GM21737 (cell line): ENCODE results near the gene HIRA.

ENCODE experiments used
- ATAC-seq: cut with Tn5 transposase; IDR thresholded peaks from one replicate; pipeline ENCODE4 v1.9.1; 2021; ENCODE audit warnings: mild to moderate bottlenecking, moderate library complexity; ENCODE audit not compliant: unreplicated experiment

HIRA gene, protein sequence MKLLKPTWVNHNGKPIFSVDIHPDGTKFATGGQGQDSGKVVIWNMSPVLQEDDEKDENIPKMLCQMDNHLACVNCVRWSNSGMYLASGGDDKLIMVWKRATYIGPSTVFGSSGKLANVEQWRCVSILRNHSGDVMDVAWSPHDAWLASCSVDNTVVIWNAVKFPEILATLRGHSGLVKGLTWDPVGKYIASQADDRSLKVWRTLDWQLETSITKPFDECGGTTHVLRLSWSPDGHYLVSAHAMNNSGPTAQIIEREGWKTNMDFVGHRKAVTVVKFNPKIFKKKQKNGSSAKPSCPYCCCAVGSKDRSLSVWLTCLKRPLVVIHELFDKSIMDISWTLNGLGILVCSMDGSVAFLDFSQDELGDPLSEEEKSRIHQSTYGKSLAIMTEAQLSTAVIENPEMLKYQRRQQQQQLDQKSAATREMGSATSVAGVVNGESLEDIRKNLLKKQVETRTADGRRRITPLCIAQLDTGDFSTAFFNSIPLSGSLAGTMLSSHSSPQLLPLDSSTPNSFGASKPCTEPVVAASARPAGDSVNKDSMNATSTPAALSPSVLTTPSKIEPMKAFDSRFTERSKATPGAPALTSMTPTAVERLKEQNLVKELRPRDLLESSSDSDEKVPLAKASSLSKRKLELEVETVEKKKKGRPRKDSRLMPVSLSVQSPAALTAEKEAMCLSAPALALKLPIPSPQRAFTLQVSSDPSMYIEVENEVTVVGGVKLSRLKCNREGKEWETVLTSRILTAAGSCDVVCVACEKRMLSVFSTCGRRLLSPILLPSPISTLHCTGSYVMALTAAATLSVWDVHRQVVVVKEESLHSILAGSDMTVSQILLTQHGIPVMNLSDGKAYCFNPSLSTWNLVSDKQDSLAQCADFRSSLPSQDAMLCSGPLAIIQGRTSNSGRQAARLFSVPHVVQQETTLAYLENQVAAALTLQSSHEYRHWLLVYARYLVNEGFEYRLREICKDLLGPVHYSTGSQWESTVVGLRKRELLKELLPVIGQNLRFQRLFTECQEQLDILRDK

DNA sequence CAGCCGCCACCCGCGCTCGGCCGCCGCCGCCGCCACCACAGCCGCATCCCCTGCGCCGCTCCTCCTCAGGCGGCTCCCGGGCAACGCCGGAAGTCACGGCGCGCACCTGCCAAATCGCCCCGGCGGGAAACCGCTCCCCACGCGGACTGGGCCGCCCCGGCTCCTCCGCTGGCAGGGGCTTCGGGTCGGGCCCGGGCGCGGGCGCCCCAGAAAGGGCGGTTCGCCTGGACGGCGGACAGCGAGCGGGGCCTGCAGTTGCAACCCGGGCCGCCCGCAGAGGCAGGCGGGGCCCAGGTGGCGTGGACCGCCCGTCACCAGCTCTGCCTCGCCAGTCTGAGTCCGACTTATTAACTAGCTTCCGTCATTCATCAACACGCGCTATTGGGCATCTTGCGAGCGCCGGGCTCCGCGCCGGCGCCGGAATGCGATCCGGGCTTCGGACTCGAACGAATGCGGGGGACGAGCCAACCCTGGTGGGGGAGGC lies at the start of gene HIRA:
Gene HIRA (minus strand): TSS at position 85 of the 484 bp plus-strand sequence. CDS start 257 bp downstream, outside the sequence.
- peak; percentile 45 for ATAC-seq

DNA sequence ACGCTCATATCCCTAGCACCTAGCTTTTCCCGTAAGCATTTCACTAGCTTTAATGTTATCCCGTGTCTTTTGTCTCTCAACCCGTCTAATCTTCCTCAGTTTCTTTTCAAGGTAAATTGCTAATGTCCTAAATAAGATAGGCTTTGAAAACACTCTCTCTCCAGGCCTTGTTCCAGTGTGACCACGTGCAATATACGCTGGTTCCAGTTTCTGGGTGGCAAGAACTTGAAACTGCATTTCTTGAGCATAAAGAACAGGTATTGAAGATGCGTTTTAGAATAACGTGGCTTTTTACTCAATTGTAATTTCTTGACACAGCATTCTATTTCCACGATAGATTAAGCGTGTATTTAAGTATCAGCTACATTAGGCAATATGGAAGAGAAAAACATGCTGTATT lies 49.3 kb upstream of the HIRA start:
- no peak for ATAC-seq

DNA sequence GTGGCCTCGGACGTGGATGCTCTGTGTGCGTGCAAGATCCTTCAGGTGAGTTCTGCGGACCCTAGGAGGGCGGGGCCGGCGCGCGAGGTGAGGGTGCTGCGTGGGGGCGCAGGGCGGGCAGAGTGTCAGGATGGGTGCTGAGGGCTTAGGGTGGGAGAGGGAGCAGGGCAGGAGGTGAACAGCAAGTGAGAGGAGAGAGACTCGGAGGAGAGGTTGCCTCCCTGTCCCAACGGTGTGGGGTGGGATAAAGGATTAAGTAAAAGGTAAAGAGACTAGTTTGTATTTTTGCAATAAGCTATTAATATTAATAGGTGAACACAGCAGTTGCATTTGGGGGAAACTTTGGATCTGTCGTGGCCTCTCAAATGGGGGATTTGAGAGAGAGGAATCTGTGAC lies 48.6 kb upstream of the HIRA start:
- ATAC-seq: no peak

DNA sequence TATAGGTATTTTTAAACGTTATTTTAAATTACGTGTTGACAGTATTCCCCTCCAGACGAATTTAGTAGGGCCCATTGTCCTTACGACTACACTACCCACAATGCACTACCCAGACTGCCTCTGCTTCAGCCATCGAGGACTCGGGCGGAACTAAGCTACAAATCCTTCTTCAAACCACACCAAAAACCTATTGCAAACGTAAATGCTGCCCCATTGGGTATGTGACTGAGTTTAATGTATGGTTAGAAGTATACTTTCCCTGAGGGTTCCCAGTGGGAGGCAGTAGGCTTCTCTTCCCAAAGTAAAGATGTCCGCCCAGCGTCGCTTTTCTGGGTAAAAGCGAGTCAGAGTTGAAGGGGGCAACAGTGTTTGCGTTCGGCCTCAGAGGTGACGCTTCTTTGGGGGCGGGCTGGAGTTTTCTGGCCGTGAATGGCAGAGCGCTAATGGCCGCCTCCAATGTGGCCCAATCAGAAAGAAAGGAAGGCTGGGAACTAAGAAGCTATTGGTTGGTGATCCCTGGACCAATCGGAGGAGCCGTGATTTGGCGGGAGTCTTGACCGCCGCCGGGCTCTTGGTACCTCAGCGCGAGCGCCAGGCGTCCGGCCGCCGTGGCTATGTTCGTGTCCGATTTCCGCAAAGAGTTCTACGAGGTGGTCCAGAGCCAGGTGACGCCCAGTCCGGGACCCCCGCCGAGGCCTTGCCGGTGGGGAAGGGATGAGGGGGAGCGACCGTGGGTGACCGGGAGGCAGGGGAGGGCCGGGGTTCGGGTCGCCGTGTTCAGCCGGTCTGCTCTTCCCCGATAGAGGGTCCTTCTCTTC lies 48.0 kb upstream of the HIRA start, which contains the start of gene CDC45:
Gene CDC45 (plus strand): TSS at position 566 of the 818 bp plus-strand sequence. CDS start 49 bp downstream, at position 615.
- peak; percentile 84 for ATAC-seq

DNA sequence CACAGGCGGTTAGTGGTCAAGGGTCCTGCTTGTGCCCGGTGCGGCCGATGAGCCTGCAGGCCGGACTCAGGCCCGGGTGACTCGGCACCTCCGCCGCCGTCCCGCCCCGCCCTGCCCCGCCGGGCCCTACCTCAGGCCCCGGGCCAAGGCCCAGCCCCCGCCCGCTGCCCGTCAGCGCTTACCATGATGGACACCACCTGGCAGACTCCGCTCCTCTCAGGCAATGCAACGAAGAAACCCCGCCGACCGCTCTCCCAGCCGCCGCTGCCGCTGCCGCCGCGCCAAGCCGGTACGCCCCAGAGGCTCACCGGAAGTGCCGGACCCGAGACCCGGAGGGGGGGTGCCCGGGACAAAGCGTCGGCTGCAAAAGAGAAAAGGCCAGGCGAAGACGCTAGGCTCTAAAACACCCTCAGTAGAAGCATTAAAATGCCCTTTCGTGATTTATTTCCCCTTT lies 47.4 kb upstream of the HIRA start, which contains the start of gene UFD1:
Gene UFD1 (minus strand): TSS at position 293 of the 454 bp plus-strand sequence. CDS start 108 bp downstream, at position 185.
- ATAC-seq: peak; percentile 45

DNA sequence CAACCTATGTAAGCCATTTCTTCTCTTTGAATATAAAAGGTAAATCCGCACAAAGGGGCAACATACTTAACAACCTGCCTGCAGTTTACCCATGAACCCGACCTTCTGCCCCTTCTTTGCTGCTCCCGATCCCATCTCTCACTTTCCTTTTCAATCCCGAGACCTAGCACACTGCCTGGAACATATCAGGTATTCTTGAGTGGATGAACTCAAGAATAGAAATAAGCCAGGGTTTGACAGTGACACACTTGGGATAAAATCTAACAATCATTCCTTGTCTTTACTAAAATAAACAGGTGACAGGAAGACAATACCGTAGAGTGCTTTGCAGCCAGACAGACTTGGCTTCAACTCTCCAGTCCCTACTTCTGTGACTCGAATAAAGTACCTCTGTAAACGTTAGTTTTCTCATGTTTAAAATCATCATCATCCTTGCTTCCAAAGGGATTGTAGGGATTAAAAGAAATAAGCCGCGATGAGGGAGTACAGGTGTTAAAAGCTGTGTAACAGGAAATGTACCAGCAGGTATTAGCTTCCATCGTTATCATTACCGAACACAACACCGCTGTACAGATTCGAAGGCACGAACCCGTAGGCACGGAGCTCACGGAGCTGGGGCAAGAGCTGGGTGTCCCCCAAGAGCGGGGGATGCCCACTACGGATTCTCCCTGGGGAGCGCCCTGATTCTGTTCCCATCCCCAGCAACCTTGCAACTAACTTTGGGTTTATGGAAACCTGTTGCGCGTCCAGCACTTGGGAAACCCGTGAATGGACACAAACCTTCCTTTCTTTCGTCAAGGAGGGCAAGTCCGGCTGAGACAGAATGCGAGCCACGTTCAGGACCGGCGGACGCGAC lies 46.7 kb upstream of the HIRA start:
- ATAC-seq: no peak

DNA sequence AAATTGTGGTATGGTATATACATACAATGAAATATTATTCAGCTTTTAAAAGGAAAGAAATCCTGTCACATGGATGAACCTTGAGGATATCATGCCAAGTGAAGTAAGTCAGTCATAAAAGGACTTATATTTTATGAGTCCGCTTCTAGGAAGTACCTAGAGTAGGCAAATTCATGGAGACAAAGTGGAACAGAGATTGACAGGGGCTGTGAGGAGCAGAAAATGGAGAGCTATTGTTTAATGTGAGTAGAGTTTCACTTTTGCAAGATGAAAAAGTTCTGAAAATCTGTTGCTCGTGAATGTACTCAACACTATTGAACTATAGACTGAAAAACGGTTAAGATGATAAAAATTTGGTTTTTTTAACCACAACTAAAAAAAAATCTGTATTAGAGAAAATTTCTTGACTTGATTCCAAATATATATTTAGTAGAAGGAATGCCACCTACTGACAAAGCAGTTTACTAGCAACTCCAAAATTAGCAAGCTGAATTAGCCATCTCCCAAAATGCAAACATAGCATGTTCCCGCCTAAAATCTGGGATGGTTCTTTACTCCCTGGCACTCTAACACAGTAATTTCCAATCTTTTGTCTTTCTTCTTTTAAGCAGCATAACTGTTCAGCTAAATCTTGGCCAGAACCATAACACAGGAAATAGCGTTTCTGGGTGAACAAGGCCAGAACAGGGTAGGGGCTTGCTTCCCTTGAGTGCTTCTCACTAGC lies 46.0 kb upstream of the HIRA start:
- no peak for ATAC-seq

DNA sequence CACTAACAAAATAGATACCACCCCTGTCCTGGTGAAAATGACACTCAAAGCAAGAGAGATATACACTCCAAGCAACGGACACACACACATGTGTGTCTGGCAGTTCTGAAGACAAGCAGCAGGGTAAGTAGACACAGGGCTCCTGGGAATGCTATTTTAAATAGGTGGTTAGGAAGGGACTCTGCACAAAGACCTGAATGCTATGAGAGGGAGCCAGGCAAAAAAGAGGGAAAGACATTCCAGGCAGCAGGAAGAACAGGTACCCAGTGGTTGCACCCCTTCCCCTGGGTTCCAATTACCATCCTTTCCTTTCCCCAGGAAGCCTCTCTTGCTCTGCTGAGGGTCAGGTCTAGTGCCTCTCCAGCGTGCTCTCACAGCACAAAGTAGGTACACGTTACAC lies 44.5 kb upstream of the HIRA start:
- ATAC-seq: no peak

DNA sequence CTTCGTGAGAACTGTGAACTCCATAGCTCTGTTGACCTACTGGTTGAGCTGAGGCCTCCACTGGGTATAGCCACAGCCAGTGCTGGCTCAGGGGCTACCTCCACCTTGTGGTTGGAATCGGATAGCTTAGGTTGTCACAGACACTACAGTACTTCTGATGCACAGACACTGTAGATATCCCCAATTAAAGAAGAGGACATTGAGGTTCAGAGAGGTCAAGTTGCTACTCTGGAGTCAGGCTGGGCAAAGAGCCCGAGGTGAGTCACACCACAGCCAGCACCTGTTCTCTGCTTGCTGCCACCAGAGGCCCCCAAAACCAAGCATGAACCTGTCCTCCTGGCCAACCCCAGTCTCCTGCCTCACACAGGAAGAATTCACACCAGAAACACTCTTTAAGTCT lies 42.0 kb upstream of the HIRA start:
- ATAC-seq: no peak

DNA sequence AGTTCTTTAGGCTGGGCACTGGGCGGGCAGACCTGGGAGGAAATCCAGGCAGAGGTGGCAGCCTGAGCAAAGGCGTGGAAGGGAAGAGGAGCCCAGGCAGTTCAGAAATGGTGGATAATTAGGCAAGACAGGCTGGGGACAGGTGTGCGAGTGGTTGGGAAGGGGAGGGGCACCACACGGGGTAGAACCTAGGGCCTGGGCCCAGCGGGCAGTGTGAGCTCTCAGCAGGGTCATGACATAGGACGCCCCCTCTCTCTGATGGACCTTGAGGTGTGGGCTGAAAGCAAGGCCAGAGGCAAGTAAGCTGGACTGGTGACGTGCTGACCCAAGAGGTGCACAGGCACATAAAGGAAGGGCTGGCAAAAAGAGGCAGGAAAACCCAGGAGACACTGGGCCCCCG lies 40.7 kb upstream of the HIRA start:
- no peak for ATAC-seq

DNA sequence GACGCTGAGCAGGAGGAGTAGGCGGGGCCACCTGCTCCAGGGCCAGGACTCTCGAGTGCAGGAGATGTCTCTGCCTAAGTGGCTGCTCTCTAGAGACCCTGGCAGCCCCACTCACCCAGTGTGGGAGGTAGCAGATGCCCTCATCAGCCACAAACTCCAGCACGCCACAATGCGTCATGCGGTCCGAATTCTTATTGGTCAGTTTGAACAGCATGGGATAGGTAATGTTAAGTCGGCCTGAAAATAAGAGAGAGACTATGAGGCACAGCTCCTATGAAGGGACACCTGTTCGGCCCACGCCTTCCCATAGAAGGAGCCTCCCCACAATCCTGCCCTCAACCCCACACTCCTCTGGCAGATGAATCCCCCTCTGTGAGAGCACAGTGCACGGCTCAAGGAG lies 40.0 kb upstream of the HIRA start:
- ATAC-seq: no peak

DNA sequence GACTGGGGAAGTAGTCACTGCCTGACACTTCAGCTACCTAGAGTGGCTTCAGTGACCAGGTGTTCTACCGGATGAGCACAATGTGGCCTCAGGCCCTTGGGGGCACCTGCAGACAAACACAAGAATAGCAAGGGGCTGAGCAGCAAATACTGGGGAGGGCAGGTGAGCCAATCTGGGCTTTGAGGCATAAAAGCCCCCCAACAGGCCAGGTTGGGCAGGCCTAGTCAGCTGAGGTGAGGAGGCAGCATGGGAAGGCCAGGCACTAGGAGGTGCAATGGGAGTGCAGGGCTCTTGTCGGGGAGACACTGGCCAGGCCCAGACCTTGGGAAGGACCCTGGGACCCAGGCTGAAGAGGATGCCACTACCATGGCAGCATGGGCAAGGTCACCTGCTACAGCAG lies 38.5 kb upstream of the HIRA start:
- ATAC-seq: no peak

DNA sequence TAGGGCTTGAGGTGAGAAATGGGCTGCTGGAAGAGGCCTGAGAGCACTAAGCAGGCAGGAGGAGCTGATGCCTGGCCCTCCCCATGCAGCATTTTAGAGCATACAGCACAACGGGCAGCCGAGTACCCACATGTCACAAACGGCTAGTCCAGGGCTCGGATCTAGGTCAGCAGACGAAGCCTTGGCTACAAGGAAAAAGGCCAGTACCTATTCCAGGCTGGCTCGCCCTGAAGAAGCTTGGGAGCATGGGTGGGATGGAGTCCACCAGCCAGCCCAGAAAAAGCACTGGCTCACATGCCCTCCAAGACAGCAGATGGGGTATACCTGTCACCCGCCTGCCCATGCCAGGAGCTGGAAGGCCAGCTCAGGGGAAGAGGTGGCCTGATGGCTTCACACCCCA lies 37.9 kb upstream of the HIRA start:
- no peak for ATAC-seq

DNA sequence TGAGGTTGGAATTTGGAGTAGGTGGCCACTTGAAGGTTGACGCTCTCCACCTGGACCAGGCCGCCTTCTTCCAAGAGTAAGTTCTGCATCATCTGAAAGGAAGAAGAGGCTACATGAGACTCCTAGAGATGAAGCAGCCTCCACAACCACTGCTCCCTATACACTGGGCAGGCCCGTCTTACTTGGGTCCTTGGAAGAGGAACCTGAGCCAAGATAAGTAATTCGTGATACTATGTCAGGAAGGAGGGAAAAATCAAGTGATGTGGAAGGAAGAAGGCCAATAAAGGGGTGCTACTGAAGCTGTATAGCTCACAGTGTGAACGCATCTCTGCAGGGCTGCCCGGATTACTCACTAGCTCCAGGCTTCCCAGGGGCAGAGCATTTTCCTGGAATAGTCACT lies 36.4 kb upstream of the HIRA start:
- no peak for ATAC-seq

DNA sequence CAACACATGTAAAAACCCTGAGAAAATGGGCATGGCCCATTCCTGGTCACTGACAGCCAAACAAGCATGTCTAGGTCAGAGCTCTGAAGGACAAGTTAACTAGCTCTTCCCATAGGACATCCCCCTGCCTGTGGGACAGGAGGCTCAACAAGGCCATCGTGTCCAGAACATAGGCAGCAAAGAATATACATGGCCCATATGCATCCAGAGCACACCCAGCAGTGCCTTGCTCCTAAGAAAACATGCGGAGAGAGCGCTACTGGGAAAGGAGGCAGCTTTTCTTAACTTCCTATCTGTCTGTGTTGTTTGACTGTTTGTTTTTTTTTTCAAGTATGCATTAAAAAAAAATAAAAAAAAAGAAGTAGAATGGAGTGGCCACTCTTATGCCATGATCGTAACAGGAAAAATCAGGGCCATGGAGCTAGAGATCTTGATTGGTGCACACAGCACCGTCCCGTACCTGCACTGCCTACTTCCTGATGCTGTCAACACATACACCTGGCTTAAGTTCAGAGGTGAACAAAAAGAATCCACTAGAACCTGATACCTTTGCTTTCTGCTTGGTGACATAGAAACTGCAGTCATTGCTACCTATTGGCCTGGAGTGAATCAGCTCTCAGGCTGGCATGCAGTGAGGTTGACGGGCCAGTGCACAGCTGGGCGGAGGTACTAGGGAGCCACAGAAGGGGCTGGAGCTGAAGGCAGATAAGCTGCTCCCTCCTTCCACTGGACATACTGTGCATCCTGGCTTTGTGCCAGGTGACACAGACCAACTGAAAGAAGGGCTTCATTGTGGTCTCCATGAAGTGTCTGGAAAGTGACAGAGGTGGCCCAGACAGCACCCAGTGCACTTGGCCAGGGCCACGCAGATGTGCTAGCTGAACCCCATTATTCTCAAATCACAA lies 35.6 kb upstream of the HIRA start:
- no peak for ATAC-seq

DNA sequence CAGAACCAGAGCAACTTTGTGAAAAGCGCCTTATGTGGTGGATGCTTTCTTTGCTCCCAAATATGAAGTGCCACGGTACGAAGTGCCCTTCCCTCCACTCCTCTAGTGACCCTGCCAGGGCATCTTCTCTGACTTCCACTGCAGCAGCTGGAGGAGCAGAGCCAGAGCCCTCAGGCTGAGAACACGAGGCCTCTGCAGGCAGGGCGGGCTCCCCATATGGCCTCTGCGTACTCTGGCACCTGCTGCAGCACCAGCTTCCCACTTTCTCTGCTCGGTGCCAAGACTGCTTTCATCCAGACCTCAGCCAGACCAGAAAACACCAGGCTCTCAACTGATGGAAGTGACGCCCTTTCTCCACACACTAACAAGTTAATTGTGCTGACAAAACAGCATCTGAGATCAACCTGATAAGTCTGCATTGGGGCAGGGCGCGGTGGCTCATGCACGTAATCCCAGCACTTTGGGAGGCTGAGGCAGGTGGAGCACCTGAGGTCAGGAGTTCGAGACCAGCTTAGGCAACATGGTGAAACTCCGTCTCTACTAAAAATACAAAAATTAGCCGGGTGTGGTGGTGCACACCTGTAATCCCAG lies 34.7 kb upstream of the HIRA start:
- no peak for ATAC-seq

DNA sequence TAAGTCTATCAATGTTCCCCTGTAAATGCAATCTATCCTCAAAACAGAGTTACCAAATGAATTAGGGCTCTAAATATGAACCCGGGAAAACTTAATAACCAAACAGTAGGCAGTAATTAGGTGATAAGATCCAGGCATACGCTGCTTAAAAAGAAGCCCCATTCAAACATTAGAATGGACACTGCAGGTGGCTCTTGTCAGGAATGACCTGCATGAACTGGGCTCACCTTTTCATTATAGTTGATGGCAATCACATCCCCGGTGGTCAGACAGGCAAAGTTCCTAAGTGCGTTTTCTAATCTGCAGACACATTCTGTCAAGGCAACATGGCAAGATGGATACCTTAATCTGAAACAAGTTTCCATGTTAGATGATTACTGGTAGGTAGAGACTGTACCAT lies 33.4 kb upstream of the HIRA start:
- ATAC-seq: no peak
